IMR-90 (cell line): ENCODE data around the gene TNS1. TPM values are rescaled to one million over a fixed set of nuclear protein-coding genes. Genes with fewer than 3 reads are reported as not detected.

Experiments
- ATAC-seq: fragments of 200-7000 bp; cut with Tn5 transposase; 2 replicates; pipeline ENCODE4 v1.9.1; 2020; ENCODE audit warnings: low read depth, mild to moderate bottlenecking, moderate library complexity
- BruUV-seq: library from RNA; stranded (reverse); fragments of 400-500 nt; replicated peaks from 2 replicates; lab custom pipeline; 2021; lab: Mats Ljungman, UMichigan
- CTCF ChIA-PET: fragments of 300-600 bp; formaldehyde crosslinking; extraction: SDS; loops from one replicate; lab custom pipeline; 2021; ENCODE audit warnings: antibody characterized with exemption; lab: Yijun Ruan, JAX
- POLR2A ChIA-PET: fragments of 300-600 bp; sonication (Branson Sonifier 250); formaldehyde crosslinking; loops from one replicate; lab custom pipeline; 2022; ENCODE audit warnings: antibody characterized with exemption; ENCODE audit not compliant: unreplicated experiment; lab: Charles Lee
- DNase-seq: peaks from one replicate; pipeline ENCODE4 v3.0.0; 2013
- H2AFZ ChIP-seq: replicated peaks from 2 replicates; pipeline ENCODE3; 2013; ENCODE audit warnings: low read length, mild to moderate bottlenecking; ENCODE audit not compliant: poor library complexity
- H2AK5ac ChIP-seq: 2 replicates; pipeline ENCODE4 v1.6.1; 2013; ENCODE audit warnings: low read depth, low read length, inconsistent platforms
- H2AK9ac ChIP-seq: replicated peaks from 2 replicates; pipeline ENCODE3; 2013; ENCODE audit warnings: mild to moderate bottlenecking, low read depth, low read length, moderate library complexity; ENCODE audit not compliant: poor library complexity
- H2BK120ac ChIP-seq: 2 replicates; pipeline ENCODE4 v1.6.1; 2013; ENCODE audit warnings: low read depth, low read length, inconsistent platforms
- H2BK15ac ChIP-seq: 3 replicates; pipeline ENCODE4 v1.6.1; 2013; ENCODE audit warnings: low read depth, low read length, inconsistent platforms
- H2BK20ac ChIP-seq: 2 replicates; pipeline ENCODE4 v1.6.1; 2013; ENCODE audit warnings: low read depth, mild to moderate bottlenecking, inconsistent platforms, low read length, moderate library complexity
- H2BK5ac ChIP-seq: 2 replicates; pipeline ENCODE4 v1.6.1; 2013; ENCODE audit warnings: mild to moderate bottlenecking, low read depth, low read length, inconsistent platforms; ENCODE audit not compliant: poor library complexity, severe bottlenecking
- H3K14ac ChIP-seq: replicated peaks from 2 replicates; pipeline ENCODE4 v1.6.1; 2013; ENCODE audit warnings: low read depth, low read length, inconsistent platforms
- H3K18ac ChIP-seq: 2 replicates; pipeline ENCODE4 v1.6.1; 2013; ENCODE audit warnings: low read depth, low read length, control low read depth
- H3K23ac ChIP-seq: 2 replicates; pipeline ENCODE4 v1.6.1; 2013; ENCODE audit warnings: low read depth, low read length, inconsistent platforms
- H3K27ac ChIP-seq: 2 replicates; pipeline ENCODE4 v1.5.1; 2013; ENCODE audit warnings: mild to moderate bottlenecking, control low read depth, low read length; ENCODE audit not compliant: insufficient read depth
- H3K27me3 ChIP-seq: 2 replicates; pipeline ENCODE4 v1.6.1; 2013; ENCODE audit warnings: low read length; ENCODE audit not compliant: control insufficient read depth, insufficient read depth
- H3K36me3 ChIP-seq: 2 replicates; pipeline ENCODE4 v1.6.1; 2013; ENCODE audit warnings: low read length, mixed read lengths; ENCODE audit not compliant: control insufficient read depth, insufficient read depth
- H3K4ac ChIP-seq: 2 replicates; pipeline ENCODE4 v1.6.1; 2013; ENCODE audit warnings: low read depth, low read length, inconsistent platforms
- H3K4me1 ChIP-seq: 2 replicates; pipeline ENCODE4 v1.6.1; 2013; ENCODE audit warnings: low read length, mixed read lengths; ENCODE audit not compliant: control insufficient read depth, insufficient read depth
- H3K4me2 ChIP-seq: 2 replicates; pipeline ENCODE4 v1.6.1; 2013; ENCODE audit warnings: low read depth, mild to moderate bottlenecking, control low read depth, low read length, moderate library complexity
- H3K4me3 ChIP-seq: 2 replicates; pipeline ENCODE4 v1.5.1; 2013; ENCODE audit warnings: low read depth, mild to moderate bottlenecking, control low read depth, low read length, moderate library complexity; ENCODE audit not compliant: insufficient read depth
- H3K56ac ChIP-seq: 2 replicates; pipeline ENCODE4 v1.6.1; 2013; ENCODE audit warnings: low read length, inconsistent platforms; ENCODE audit not compliant: insufficient read depth; ENCODE audit errors: extremely low read depth
- H3K79me1 ChIP-seq, 2 experiments: 2 replicates each; pipeline ENCODE4 v1.6.1; 2013; ENCODE audit warnings: low read length in 2 of 2, inconsistent platforms in 1 of 2, low read depth in 1 of 2
- H3K9ac ChIP-seq: 2 replicates; pipeline ENCODE4 v1.6.1; 2013; ENCODE audit warnings: low read depth, low read length, control low read depth
- H3K9me1 ChIP-seq: 2 replicates; pipeline ENCODE4 v1.6.1; 2013; ENCODE audit warnings: low read length, inconsistent platforms; ENCODE audit not compliant: insufficient read depth
- H3K9me3 ChIP-seq: 2 replicates; pipeline ENCODE4 v1.6.1; 2013; ENCODE audit warnings: low read length; ENCODE audit not compliant: control insufficient read depth, insufficient read depth
- H4K20me1 ChIP-seq: 2 replicates; pipeline ENCODE4 v1.6.1; 2013; ENCODE audit warnings: low read length, inconsistent platforms; ENCODE audit not compliant: insufficient read depth
- H4K5ac ChIP-seq: 2 replicates; pipeline ENCODE4 v1.6.1; 2013; ENCODE audit warnings: mild to moderate bottlenecking, low read depth, low read length, control low read depth
- H4K8ac ChIP-seq, 2 experiments: 2 replicates each; pipeline ENCODE4 v1.6.1; 2013; ENCODE audit warnings: low read depth in 2 of 2, low read length in 2 of 2, control low read depth in 1 of 2, inconsistent platforms in 1 of 2
- H4K91ac ChIP-seq: 2 replicates; pipeline ENCODE4 v1.6.1; 2013; ENCODE audit warnings: low read depth, low read length, inconsistent platforms; ENCODE audit not compliant: insufficient read depth
- BHLHE40 ChIP-seq: fragments of 150-350 bp; IDR thresholded peaks from 2 replicates; pipeline ENCODE4 v1.6.1; 2016; ENCODE audit warnings: mild to moderate bottlenecking, low read depth, low read length
- CHD1 ChIP-seq: IDR thresholded peaks from 2 replicates; pipeline ENCODE4 v1.6.1; 2012; ENCODE audit warnings: low read depth, low read length, improper control_type of control experiment
- CTCF ChIP-seq: conservative IDR thresholded peaks from 2 replicates; pipeline ENCODE4 v1.5.1; 2012; ENCODE audit warnings: mild to moderate bottlenecking, low read depth, low read length, improper control_type of control experiment
- ELK1 ChIP-seq: fragments of 150-350 bp; IDR thresholded peaks from 2 replicates; pipeline ENCODE4 v1.6.1; 2016; ENCODE audit warnings: low read depth, mild to moderate bottlenecking, low read length, moderate library complexity, borderline replicate concordance
- FOS ChIP-seq: fragments of 150-350 bp; IDR thresholded peaks from 2 replicates; pipeline ENCODE4 v1.6.1; 2016; ENCODE audit warnings: low read depth, low read length
- RCOR1 ChIP-seq: IDR thresholded peaks from 2 replicates; pipeline ENCODE4 v1.6.1; 2012; ENCODE audit warnings: mild to moderate bottlenecking, low read length, improper control_type of control experiment; ENCODE audit not compliant: insufficient replicate concordance
- SMC3 ChIP-seq: fragments of 150-350 bp; IDR thresholded peaks from 2 replicates; pipeline ENCODE4 v1.6.1; 2016; ENCODE audit warnings: low read depth, mild to moderate bottlenecking, antibody characterized with exemption, low read length, moderate library complexity
- WGBS, 2 experiments: methylation state at CpG; one replicate each; pipeline versions ENCODE4 v1.1.5 to v1.1.7; 2013; ENCODE audit warnings: missing lambda C conversion rate in 2 of 2; ENCODE audit not compliant: insufficient read length in 1 of 2; ENCODE audit errors: extremely low coverage in 2 of 2; 5-methylcytosine and 5-hydroxymethylcytosine counted together
- dilution Hi-C: fragments of 300-500 bp; cut with HindIII; formaldehyde crosslinking; loops from one replicate; pipeline ENCODE4 v1.14.3; 2018; ENCODE audit warnings: low sequenced_read_pairs; ENCODE audit not compliant: unreplicated experiment
- in situ Hi-C: fragments of 300-500 bp; cut with MboI; formaldehyde crosslinking; loops from 3 replicates; pipeline ENCODE4 v1.14.3; 2019; ENCODE audit warnings: low sequenced_read_pairs, inconsistent platforms, mixed read lengths
- intact Hi-C: fragments of 100-400 bp; cut with micrococcal nuclease; formaldehyde crosslinking; loops from 2 replicates; pipeline ENCODE4 v1.10.0; 2022
- polyA plus RNA-seq, 3 experiments: library from polyadenylated mRNA; depleted of rRNA; stranded (reverse); fragments of >200 nt; gene quantifications; 2 replicates each; pipeline ENCODE4 v1.2.3, GENCODE V29; 2012; ENCODE audit warnings: low replicate concordance in 1 of 3
- total RNA-seq: library from RNA; depleted of rRNA; stranded (reverse); fragments of >200 nt; gene quantifications from 2 replicates; pipeline ENCODE4 v1.2.3, GENCODE V29; 2012

TNS1 gene
- total and polyA plus RNA-seq, 2 of the 4 experiments (the other 2 are of a cell fraction), result 41.1 to 45.2 TPM

- CTCF ChIA-PET, result no interaction called here
- Histone ChIP-seq H3K79me1 (peaks cover 22 to 63% of the 10 kb centered on the region in 2 experiments; a peak in 3 of 4 replicates), H2BK5ac (no peak overlapping the region), H2AK9ac (no peak overlapping the region), H3K56ac (no peak overlapping the region), H4K8ac (no peak overlapping the region), H3K23ac (no peak overlapping the region), H3K27ac (no peak overlapping the region), H3K4me1 (peaks cover 17% of the 10 kb centered on the region), H3K9me3 (no peaks in the 10 kb centered on the region), H2AK5ac (no peak overlapping the region), H2BK15ac (no peak overlapping the region), H3K9me1 (peaks cover 8% of the 10 kb centered on the region), H3K18ac (no peak overlapping the region), H3K27me3 (no peaks in the 10 kb centered on the region), H3K4me3 (no peak overlapping the region), H2AFZ (no peak overlapping the region), H2BK120ac (no peak overlapping the region), H3K4me2 (no peak overlapping the region), H4K91ac (no peak overlapping the region), H3K36me3 (peaks cover 65% of the 10 kb centered on the region), H3K14ac (no peak overlapping the region), H3K9ac (no peak overlapping the region), H3K4ac (no peak overlapping the region), H4K20me1 (peaks cover 45% of the 10 kb centered on the region), H4K5ac (no peak overlapping the region), H2BK20ac (no peak overlapping the region)
- no CpG with 5 or more reads among the region's 2 CpGs for WGBS, 2 experiments
- DNase-seq (no peak), ATAC-seq (no peak)
- intact Hi-C loops, result no loop called here
- dilution Hi-C loops, result no loop called here
- POLR2A ChIA-PET, result no interaction called here
- in situ Hi-C loops, result no loop called here
- no peak for TF ChIP-seq RCOR1
- TF ChIP-seq BHLHE40, result no peak
- no peak for TF ChIP-seq SMC3
- no peak for TF ChIP-seq CTCF
- TF ChIP-seq CHD1, result no peak
- TF ChIP-seq FOS, result no peak
- no peak for TF ChIP-seq ELK1
- BruUV-seq, result no TSS peak
Measured at GRCh38 chr2:217872319-217872718, 130.5 kb downstream of the TNS1 start.
